ENCODE measurements around the gene IL7R. TPM values are rescaled to one million over a fixed set of nuclear protein-coding genes. Genes with fewer than 3 reads are reported as not detected.

The IL7R gene
- total RNA-seq, 2 donors from 2014 or later, result 3.1 to 3.2 TPM

- no peak overlapping the region for H3K27ac ChIP-seq
- no peak for TF ChIP-seq CTCF (IDR thresholded peaks at IDR 0.05)
Measured at GRCh38 chr5:35924122-35924949, 67.6 kb downstream of the IL7R start.

GRCh38 chr5:35924950-35925722 is 68.4 kb downstream of the IL7R start:
- Histone ChIP-seq H3K36me3 (no peaks in the 10 kb centered on the region), H3K27me3 (no peaks in the 10 kb centered on the region), H3K4me1 (no peaks in the 10 kb centered on the region), H3K4me3 (no peak overlapping the region), H3K9me3 (no peaks in the 10 kb centered on the region), H3K27ac (no peak overlapping the region)
- TF ChIP-seq CTCF (IDR thresholded peaks at IDR 0.05), result peak; percentile 22 to 72
- peak; percentile 59 for DNase-seq (ENCODE audit: low spot score)

More at GRCh38 chr5:35924122-35924949, 67.6 kb downstream of the IL7R start:
- Histone ChIP-seq H3K4me3 (no peak overlapping the region), H3K36me3 (no peaks in the 10 kb centered on the region), H3K27me3 (no peaks in the 10 kb centered on the region), H3K9me3 (no peaks in the 10 kb centered on the region), H3K4me1 (no peaks in the 10 kb centered on the region)
- DNase-seq (ENCODE audit: low spot score), result no peak

- H3K36me3 ChIP-seq, result no peaks in the 10 kb centered on the region
- no peak overlapping the region for H3K4me3 ChIP-seq
- H3K9me3 ChIP-seq, result no peaks in the 10 kb centered on the region
- peak; percentile 61 to 86 for TF ChIP-seq CTCF (IDR thresholded peaks at IDR 0.05)
- no peaks in the 10 kb centered on the region for H3K27me3 ChIP-seq
- DNase-seq (ENCODE audit: low spot score), result no peak
- H3K4me1 ChIP-seq, result no peaks in the 10 kb centered on the region
- no peak overlapping the region for H3K27ac ChIP-seq
Measured at GRCh38 chr5:35926389-35927051, 69.8 kb downstream of the IL7R start.

Other genes with a start within 250 kb of the IL7R start
- gene SPEF2, start 239.0 kb upstream of the IL7R start, total RNA-seq, result 1 to 10 TPM in 1 of 2 donors, under 1 TPM in 1; 0.94 to 2.0 TPM
- gene CAPSL, start 81.7 kb downstream of the IL7R start, total RNA-seq, result not detected
- not detected for gene UGT3A1, start 134.5 kb downstream of the IL7R start, total RNA-seq
- gene UGT3A2, start 210.0 kb downstream of the IL7R start, total RNA-seq, result under 1 TPM in 1 of 2 donors, not detected in 1; 0.24 TPM